Gastrocnemius medialis (tissue), 4 donors: ENCODE measurements around the gene TMSB4X. TPM values are rescaled to one million over a fixed set of nuclear protein-coding genes. Genes with fewer than 3 reads are reported as not detected.

ENCODE experiments used
- ATAC-seq, 2 donors: fragments of 150-250 bp; one replicate each; pipeline ENCODE4 v1.9.1; 2016
- DNase-seq, 2 donors: peaks; one replicate each; pipeline ENCODE4 v3.0.0-alpha.2; 2019
- H3K27ac ChIP-seq, 4 donors: fragments of 200-600 bp; sonication (generic); 1 replicate in 1 of 4; 2 replicates in 3 of 4; pipeline ENCODE4 v1.5.1; 2016 to 2018; ENCODE audit warnings: mild to moderate bottlenecking in 2 of 4, moderate library complexity in 1 of 4
- H3K27me3 ChIP-seq, 3 donors: fragments of 200-600 bp; sonication (generic) in 2 of 3; 1 replicate in 1 of 3; 2 replicates in 2 of 3; pipeline versions ENCODE4 v1.5.1 to v1.6.0; 2016 to 2019; ENCODE audit warnings: mild to moderate bottlenecking in 1 of 3, moderate library complexity in 1 of 3
- H3K36me3 ChIP-seq, 2 donors: fragments of 200-600 bp; sonication (generic) in 1 of 2; one replicate each; pipeline ENCODE4 v1.5.1; 2017 to 2018
- H3K4me1 ChIP-seq, 2 donors: fragments of 200-600 bp; sonication (generic) in 1 of 2; one replicate each; pipeline ENCODE4 v1.5.1; 2016 to 2017; ENCODE audit warnings: mild to moderate bottlenecking in 2 of 2
- H3K4me3 ChIP-seq, 4 donors: fragments of 200-600 bp; sonication (generic) in 3 of 4; 1 replicate in 1 of 4; 2 replicates in 3 of 4; pipeline ENCODE4 v1.5.1; 2016 to 2019; ENCODE audit warnings: mild to moderate bottlenecking in 2 of 4
- H3K9me3 ChIP-seq, 3 donors: fragments of 200-600 bp; sonication (generic) in 2 of 3; 1 replicate in 1 of 3; 2 replicates in 2 of 3; pipeline ENCODE4 v1.5.1; 2016 to 2019
- POLR2A ChIP-seq, 2 donors: fragments of 450-650 bp; IDR thresholded peaks; one replicate each; pipeline ENCODE4 v1.6.1; 2017; ENCODE audit warnings: antibody characterized with exemption in 2 of 2, mild to moderate bottlenecking in 2 of 2, moderate library complexity in 2 of 2
- in situ Hi-C, 4 donors: fragments of 200-750 bp; cut with MboI; loops; one replicate each; pipeline versions ENCODE4 v1.15.0 to v1.8.0; 2017; ENCODE audit warnings: low sequenced_read_pairs in 4 of 4
- intact Hi-C: fragments of 100-400 bp; cut with DNase I; formaldehyde crosslinking; loops from one replicate; pipeline ENCODE4 v1.15.1; 2023; ENCODE audit warnings: low total_unique reads
- total RNA-seq, 4 donors: library from RNA; depleted of rRNA; stranded (reverse); fragments of >200 nt; gene quantifications; one replicate each; pipeline versions ENCODE4 v1.1.0 to v1.2.3, GENCODE V29; 2016
- TF ChIP-seq, protein P1 (sequence below), 5 experiments: fragments of 450-650 bp in 3 of 5; fragments of 200-600 bp in 2 of 5; sonication (generic) in 2 of 5; IDR thresholded peaks in 4 of 5; conservative IDR thresholded peaks in 1 of 5; 1 replicate in 4 of 5; 2 replicates in 1 of 5; pipeline ENCODE4 v1.5.1; 2016 to 2019; ENCODE audit warnings: antibody characterized with exemption in 5 of 5, mild to moderate bottlenecking in 3 of 5, moderate library complexity in 3 of 5

TMSB4X gene
- total RNA-seq, 4 donors from 2014 or later: 492 to 653 (median 526) TPM

DNA sequence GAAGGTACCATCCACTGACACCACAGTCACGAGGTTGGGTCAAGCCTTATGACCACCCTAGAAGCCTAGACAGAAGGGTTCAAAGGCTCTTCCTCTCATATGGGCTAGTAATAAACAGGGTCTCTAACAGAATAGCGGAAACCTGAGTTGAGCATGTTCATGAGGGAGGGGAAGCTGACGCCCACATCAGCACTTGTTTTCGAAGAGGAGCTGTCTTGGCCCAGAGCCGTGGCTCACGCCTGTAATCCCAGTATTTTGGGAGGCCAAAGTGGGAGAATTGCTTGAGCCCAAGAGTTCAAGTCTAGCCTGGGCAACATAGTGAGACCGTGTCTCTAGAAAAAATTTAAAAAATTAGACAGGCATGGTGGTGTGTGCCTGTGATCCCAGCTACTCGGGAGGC, 21.5 kb upstream of the TMSB4X start:
- in situ Hi-C loops (loop anchor here (10.0 to 25.0 kb wide), 2 partner anchors 531 to 534 kb away; no protein-coding TSS in a partner anchor), intact Hi-C loops (loop anchor here (10.0 kb wide), 1 partner anchor 701 kb away; the partner anchor contains the start of gene TCEANC)
- Histone ChIP-seq H3K9me3 (no peaks in the 10 kb centered on the region), H3K27me3 (no peaks in the 10 kb centered on the region), H3K36me3 (no peaks in the 10 kb centered on the region), H3K4me3 (no peak overlapping the region), H3K4me1 (peaks cover 0 to 3% of the 10 kb centered on the region in 2 donors), H3K27ac (no peak overlapping the region)
- DNase-seq (no peak), ATAC-seq (no peak)
- TF ChIP-seq, protein P1, sequence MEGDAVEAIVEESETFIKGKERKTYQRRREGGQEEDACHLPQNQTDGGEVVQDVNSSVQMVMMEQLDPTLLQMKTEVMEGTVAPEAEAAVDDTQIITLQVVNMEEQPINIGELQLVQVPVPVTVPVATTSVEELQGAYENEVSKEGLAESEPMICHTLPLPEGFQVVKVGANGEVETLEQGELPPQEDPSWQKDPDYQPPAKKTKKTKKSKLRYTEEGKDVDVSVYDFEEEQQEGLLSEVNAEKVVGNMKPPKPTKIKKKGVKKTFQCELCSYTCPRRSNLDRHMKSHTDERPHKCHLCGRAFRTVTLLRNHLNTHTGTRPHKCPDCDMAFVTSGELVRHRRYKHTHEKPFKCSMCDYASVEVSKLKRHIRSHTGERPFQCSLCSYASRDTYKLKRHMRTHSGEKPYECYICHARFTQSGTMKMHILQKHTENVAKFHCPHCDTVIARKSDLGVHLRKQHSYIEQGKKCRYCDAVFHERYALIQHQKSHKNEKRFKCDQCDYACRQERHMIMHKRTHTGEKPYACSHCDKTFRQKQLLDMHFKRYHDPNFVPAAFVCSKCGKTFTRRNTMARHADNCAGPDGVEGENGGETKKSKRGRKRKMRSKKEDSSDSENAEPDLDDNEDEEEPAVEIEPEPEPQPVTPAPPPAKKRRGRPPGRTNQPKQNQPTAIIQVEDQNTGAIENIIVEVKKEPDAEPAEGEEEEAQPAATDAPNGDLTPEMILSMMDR (IDR thresholded peaks at IDR 0.05 in 4 of 5, conservative IDR thresholded peaks at IDR 0.05 in 1 of 5): no peak
- TF ChIP-seq POLR2A (IDR thresholded peaks at IDR 0.05): no peak

DNA sequence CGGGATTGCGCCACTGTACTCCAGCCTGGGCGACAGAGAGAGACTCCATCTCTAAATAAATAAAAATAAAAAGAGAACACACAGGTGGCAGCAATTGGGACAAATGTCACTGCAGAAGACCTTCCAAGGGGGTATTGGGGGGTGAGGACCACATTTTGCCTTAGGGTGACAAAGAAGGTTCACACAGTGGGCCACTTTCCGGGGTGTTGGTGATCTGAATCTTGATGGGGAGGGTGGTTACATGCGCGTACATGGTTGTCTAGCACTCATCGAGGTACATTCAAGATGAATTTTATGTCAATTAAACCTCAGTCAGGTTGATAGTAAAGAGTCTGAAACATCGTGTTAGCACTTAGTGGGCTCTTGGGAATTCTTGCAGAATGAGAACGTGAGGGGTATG, 20.5 kb upstream of the TMSB4X start:
- H3K27ac ChIP-seq: no peak overlapping the region
- no peaks in the 10 kb centered on the region for H3K27me3 ChIP-seq
- no peaks in the 10 kb centered on the region for H3K9me3 ChIP-seq
- TF ChIP-seq, protein P1 (IDR thresholded peaks at IDR 0.05 in 4 of 5, conservative IDR thresholded peaks at IDR 0.05 in 1 of 5): no peak
- TF ChIP-seq POLR2A (IDR thresholded peaks at IDR 0.05): no peak
- H3K4me1 ChIP-seq: peaks cover 0 to 3% of the 10 kb centered on the region in 2 donors
- in situ Hi-C loops: loop anchor here (10.0 to 25.0 kb wide), 2 partner anchors 530 to 533 kb away; no protein-coding TSS in a partner anchor
- H3K4me3 ChIP-seq: no peak overlapping the region
- no peak for DNase-seq
- no peak for ATAC-seq
- intact Hi-C loops: loop anchor here (10.0 kb wide), 1 partner anchor 700 kb away; the partner anchor contains the start of gene TCEANC
- no peaks in the 10 kb centered on the region for H3K36me3 ChIP-seq

DNA sequence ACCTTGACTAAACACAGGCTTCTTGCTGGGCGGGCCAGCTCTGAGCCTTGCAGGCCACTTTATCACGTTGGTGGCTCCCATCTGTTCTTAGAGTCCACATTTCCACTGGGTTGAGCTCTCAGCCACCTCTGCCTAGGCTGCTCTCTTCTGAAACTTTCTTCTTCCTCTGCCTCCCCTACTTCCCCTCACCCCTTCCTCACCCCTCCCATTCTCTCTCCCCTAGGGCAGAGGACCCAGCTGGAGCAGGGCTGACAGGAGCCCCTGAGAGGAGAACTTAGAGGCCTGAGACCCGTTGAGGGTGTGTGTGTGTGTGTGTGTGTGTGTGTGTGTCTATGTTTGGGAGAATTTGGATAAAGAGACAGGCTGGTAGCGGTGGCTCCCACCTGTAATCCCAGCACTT, 19.9 kb upstream of the TMSB4X start:
- no peak for ATAC-seq
- no peaks in the 10 kb centered on the region for H3K4me1 ChIP-seq

DNA sequence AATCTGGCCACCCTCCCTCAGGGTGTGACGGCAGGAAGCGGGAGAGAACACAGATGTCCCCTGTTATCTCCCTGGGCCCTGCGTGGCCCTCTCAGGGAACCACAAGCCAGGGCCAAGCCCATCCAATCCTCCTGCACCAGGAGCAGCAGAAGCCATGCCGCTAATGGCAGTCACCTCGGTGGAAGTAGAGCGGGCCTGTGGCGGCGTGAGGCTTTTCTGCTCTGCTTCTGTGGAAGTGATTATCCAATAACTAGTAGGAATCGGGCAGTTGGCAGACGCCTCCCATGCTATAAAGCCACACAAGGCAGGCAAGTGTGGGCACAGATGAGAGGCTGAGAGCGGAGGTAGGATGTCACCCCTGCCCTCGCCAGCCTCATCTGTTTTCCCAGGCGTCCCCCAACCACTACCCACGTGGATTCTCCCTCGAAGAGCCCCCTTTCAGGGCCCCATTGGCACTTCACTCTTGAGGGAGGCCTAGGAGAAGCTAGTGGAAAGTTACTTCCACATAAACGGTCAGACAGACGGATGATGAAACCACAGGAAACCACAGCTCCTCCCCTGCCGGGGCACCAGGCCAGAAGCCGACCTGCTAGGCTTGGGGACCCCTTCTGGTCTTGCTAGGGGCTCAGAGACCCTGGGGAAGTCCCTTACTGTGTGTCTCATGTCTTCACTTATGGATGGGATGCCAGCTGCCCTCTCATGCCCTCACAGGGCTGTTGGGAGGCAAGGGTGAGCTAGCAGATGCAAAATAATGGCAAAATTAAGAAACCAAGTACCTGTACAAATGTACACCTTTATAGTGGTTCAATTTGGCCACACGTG, 18.8 kb upstream of the TMSB4X start:
- peak; percentile 49 to 62 for ATAC-seq
- H3K4me1 ChIP-seq: no peaks in the 10 kb centered on the region
- DNase-seq: peak in 1 of 2 donors; percentile 30
- in situ Hi-C loops: loop anchor here (10.0 to 25.0 kb wide), 2 partner anchors 529 to 531 kb away; no protein-coding TSS in a partner anchor
- no peaks in the 10 kb centered on the region for H3K9me3 ChIP-seq
- H3K4me3 ChIP-seq: no peak overlapping the region
- TF ChIP-seq, protein P1 (IDR thresholded peaks at IDR 0.05 in 4 of 5, conservative IDR thresholded peaks at IDR 0.05 in 1 of 5): no peak
- no peak for TF ChIP-seq POLR2A (IDR thresholded peaks at IDR 0.05)
- peak overlapping the region; percentile 54 to 77 (median 64) for H3K27ac ChIP-seq
- intact Hi-C loops: loop anchor here (10.0 kb wide), 1 partner anchor 699 kb away; the partner anchor contains the start of gene TCEANC
- H3K27me3 ChIP-seq: no peaks in the 10 kb centered on the region
- no peaks in the 10 kb centered on the region for H3K36me3 ChIP-seq

More for the DNA sequence above, 19.9 kb upstream of the TMSB4X start:
- Histone ChIP-seq H3K27me3 (no peaks in the 10 kb centered on the region), H3K9me3 (no peaks in the 10 kb centered on the region), H3K4me3 (no peak overlapping the region), H3K36me3 (no peaks in the 10 kb centered on the region), H3K27ac (peak overlapping the region in 3 of 4 donors; percentile 59 to 77 (median 70))
- intact Hi-C loops (loop anchor here (10.0 kb wide), 1 partner anchor 700 kb away; the partner anchor contains the start of gene TCEANC), in situ Hi-C loops (loop anchor here (10.0 to 25.0 kb wide), 2 partner anchors 530 to 532 kb away; no protein-coding TSS in a partner anchor)
- TF ChIP-seq POLR2A (IDR thresholded peaks at IDR 0.05): no peak
- TF ChIP-seq, protein P1 (IDR thresholded peaks at IDR 0.05 in 4 of 5, conservative IDR thresholded peaks at IDR 0.05 in 1 of 5): no peak
- no peak for DNase-seq
